ENCODE data around the gene VKORC1L1.

DNA sequence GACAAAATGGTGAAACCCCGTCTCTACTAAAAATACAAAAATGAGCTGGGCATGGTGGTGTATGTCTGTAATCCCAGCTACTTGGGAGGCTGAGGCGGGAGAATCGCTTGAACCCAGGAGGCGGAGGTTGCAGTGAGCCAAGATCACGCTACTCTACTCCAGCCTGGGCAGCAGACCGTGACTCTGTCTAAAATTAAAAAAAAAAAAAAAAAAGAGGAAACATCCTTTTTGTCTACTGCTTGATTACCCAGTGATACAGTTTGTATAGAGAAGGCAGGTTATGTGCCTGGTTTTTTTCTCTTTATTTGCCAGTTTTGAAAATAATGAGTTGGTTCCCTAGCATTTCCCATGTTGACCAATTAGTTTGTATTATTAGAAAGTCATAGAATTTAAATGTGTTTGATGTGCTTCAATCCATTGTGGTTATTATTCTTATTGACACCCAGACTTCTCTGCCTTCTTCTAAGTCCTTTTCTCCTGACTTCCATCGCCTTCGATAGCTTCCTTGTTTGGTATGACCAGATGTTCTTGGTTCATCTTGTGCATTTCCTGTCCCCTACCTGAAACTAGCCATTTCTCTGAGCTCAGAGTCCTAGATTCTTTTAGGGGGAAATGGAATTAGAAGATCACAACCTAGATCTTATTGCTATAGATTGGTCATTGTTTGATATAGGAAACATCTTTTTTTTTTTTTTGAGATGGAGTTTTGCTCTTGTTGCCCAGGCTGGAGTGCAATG, 43.2 kb downstream of the VKORC1L1 start:
- TF ChIP-seq, protein P1, sequence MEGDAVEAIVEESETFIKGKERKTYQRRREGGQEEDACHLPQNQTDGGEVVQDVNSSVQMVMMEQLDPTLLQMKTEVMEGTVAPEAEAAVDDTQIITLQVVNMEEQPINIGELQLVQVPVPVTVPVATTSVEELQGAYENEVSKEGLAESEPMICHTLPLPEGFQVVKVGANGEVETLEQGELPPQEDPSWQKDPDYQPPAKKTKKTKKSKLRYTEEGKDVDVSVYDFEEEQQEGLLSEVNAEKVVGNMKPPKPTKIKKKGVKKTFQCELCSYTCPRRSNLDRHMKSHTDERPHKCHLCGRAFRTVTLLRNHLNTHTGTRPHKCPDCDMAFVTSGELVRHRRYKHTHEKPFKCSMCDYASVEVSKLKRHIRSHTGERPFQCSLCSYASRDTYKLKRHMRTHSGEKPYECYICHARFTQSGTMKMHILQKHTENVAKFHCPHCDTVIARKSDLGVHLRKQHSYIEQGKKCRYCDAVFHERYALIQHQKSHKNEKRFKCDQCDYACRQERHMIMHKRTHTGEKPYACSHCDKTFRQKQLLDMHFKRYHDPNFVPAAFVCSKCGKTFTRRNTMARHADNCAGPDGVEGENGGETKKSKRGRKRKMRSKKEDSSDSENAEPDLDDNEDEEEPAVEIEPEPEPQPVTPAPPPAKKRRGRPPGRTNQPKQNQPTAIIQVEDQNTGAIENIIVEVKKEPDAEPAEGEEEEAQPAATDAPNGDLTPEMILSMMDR (IDR thresholded peaks at IDR 0.05), result no peak
- TF ChIP-seq POLR2A (IDR thresholded peaks at IDR 0.05) (no peak), EP300 (IDR thresholded peaks at IDR 0.05; ENCODE audit: low read depth) (no peak)
